SK-N-SH (cell line): ENCODE results near the gene CBX3. TPM values are rescaled to one million over a fixed set of nuclear protein-coding genes. Genes with fewer than 3 reads are reported as not detected.

ENCODE experiments used
- CTCF ChIA-PET: fragments of 300-600, 350-600 bp; formaldehyde crosslinking; extraction: SDS; loops from one replicate; lab custom pipeline; 2021; lab: Yijun Ruan, JAX
- POLR2A ChIA-PET: fragments of 350-600 bp; sonication (Branson Sonifier 250); formaldehyde crosslinking; extraction: SDS; loops from one replicate; lab custom pipeline; 2020; ENCODE audit warnings: antibody characterized with exemption, inconsistent platforms; lab: Yijun Ruan, JAX
- DNase-seq: peaks from one replicate; pipeline ENCODE4 v3.0.0; 2012
- H2AFZ ChIP-seq: fragments of 200-600 bp; sonication (generic); 2 replicates; pipeline ENCODE4 v1.8.1; 2016; ENCODE audit warnings: antibody characterized with exemption, mild to moderate bottlenecking, low read depth
- H3F3A ChIP-seq: fragments of 200-600 bp; sonication (generic); replicated peaks from 2 replicates; pipeline ENCODE3; 2016; ENCODE audit warnings: antibody characterized with exemption, mild to moderate bottlenecking; ENCODE audit not compliant: insufficient read depth
- H3K27ac ChIP-seq, 2 experiments: fragments of 200-500 bp in 1 of 2; fragments of 200-600 bp in 1 of 2; sonication (Bioruptor generic) in 1 of 2; sonication (generic), shearing (Covaris generic) in 1 of 2; 2 replicates each; pipeline versions ENCODE4 v1.5.1 to v1.6.1; 2014 to 2016; ENCODE audit warnings: low read depth in 2 of 2, inconsistent platforms in 1 of 2, low read length in 1 of 2, mild to moderate bottlenecking in 1 of 2, mixed read lengths in 1 of 2
- H3K27me3 ChIP-seq: fragments of 200-600 bp; sonication (generic), shearing (Covaris generic); 2 replicates; pipeline ENCODE4 v1.6.1; 2016; ENCODE audit warnings: mixed run types; ENCODE audit not compliant: insufficient read depth
- H3K36me3 ChIP-seq, 2 experiments: fragments of 200-500 bp in 1 of 2; fragments of 200-600 bp in 1 of 2; sonication (Bioruptor generic) in 1 of 2; sonication (generic) in 1 of 2; replicated peaks in 1 of 2; 2 replicates each; pipeline versions ENCODE3 to v1.5.1; 2014 to 2016; ENCODE audit warnings: low read length in 1 of 2, mild to moderate bottlenecking in 1 of 2; ENCODE audit not compliant: insufficient read depth in 2 of 2, control insufficient read depth in 1 of 2
- H3K4me1 ChIP-seq, 2 experiments: fragments of 200-500 bp in 1 of 2; fragments of 200-600 bp in 1 of 2; sonication (Bioruptor generic) in 1 of 2; sonication (generic), shearing (Covaris generic) in 1 of 2; 2 replicates each; pipeline versions ENCODE4 v1.5.1 to v1.6.1; 2014 to 2016; ENCODE audit warnings: low read depth in 1 of 2, low read length in 1 of 2, mixed run types in 1 of 2; ENCODE audit not compliant: insufficient read depth in 2 of 2, control insufficient read depth in 1 of 2
- H3K4me2 ChIP-seq: fragments of 200-600 bp; sonication (generic), shearing (Covaris generic); 2 replicates; pipeline ENCODE4 v1.6.1; 2017; ENCODE audit warnings: mixed run types
- H3K4me3 ChIP-seq, 2 experiments: fragments of 200-500 bp in 1 of 2; fragments of 200-600 bp in 1 of 2; sonication (Bioruptor generic) in 1 of 2; sonication (generic), shearing (Covaris generic) in 1 of 2; 2 replicates each; pipeline versions ENCODE4 v1.5.1 to v1.8.1; 2014 to 2016; ENCODE audit warnings: low read depth in 2 of 2, inconsistent platforms in 1 of 2, low read length in 1 of 2, mild to moderate bottlenecking in 1 of 2, mixed read lengths in 1 of 2, moderate library complexity in 1 of 2
- H3K79me2 ChIP-seq: fragments of 200-600 bp; sonication (generic); 2 replicates; pipeline ENCODE4 v1.8.1; 2017; ENCODE audit warnings: mild to moderate bottlenecking; ENCODE audit not compliant: insufficient read depth
- H3K9ac ChIP-seq: fragments of 200-600 bp; sonication (generic); 2 replicates; pipeline ENCODE4 v1.6.1; 2017; ENCODE audit warnings: mixed run types
- H3K9me2 ChIP-seq: fragments of 200-600 bp; sonication (generic); 2 replicates; pipeline ENCODE4 v1.6.1; 2017; ENCODE audit warnings: mixed run types
- H3K9me3 ChIP-seq: fragments of 200-600 bp; sonication (generic); 2 replicates; pipeline ENCODE4 v1.6.1; 2017; ENCODE audit warnings: mixed run types, mild to moderate bottlenecking, moderate library complexity
- H4K20me1 ChIP-seq: fragments of 200-600 bp; sonication (generic); 2 replicates; pipeline ENCODE4 v1.6.1; 2017; ENCODE audit warnings: mild to moderate bottlenecking, mixed run types; ENCODE audit not compliant: insufficient read depth
- CHD2 ChIP-seq: fragments of 150-350 bp; IDR thresholded peaks from 2 replicates; pipeline ENCODE4 v1.6.1; 2018; ENCODE audit warnings: low read length; ENCODE audit not compliant: partially characterized antibody
- CTCF ChIP-seq: fragments of 200-600 bp; sonication (generic); IDR thresholded peaks from 2 replicates; pipeline ENCODE4 v1.6.1; 2017; ENCODE audit warnings: antibody characterized with exemption, mild to moderate bottlenecking, moderate library complexity
- GATA2 ChIP-seq: sonication (generic); formaldehyde crosslinking; IDR thresholded peaks from 2 replicates; pipeline ENCODE4 v1.5.0; 2020; ENCODE audit warnings: mild to moderate bottlenecking, missing genetic modification reagents
- JUND ChIP-seq: IDR thresholded peaks from 2 replicates; pipeline ENCODE4 v1.4.0; 2012
- MXI1 ChIP-seq: IDR thresholded peaks from 2 replicates; pipeline ENCODE4 v1.6.1; 2012; ENCODE audit warnings: mild to moderate bottlenecking, low read depth, low read length, improper control_type of control experiment
- NFIC ChIP-seq: IDR thresholded peaks from 2 replicates; pipeline ENCODE4 v1.4.0; 2012; ENCODE audit warnings: borderline replicate concordance
- PBX3 ChIP-seq: IDR thresholded peaks from 2 replicates; pipeline ENCODE4; 2012
- POLR2AphosphoS5 ChIP-seq: IDR thresholded peaks from 2 replicates; pipeline ENCODE4 v1.6.1; 2012; ENCODE audit warnings: low read depth, low read length
- RAD21 ChIP-seq: IDR thresholded peaks from 2 replicates; pipeline ENCODE4 v1.6.1; 2012; ENCODE audit warnings: mild to moderate bottlenecking, low read length
- REST ChIP-seq: IDR thresholded peaks from 2 replicates; pipeline ENCODE4 v1.6.1; 2012; ENCODE audit warnings: mild to moderate bottlenecking, low read depth, low read length, moderate library complexity
- TCF12 ChIP-seq: IDR thresholded peaks from 2 replicates; pipeline ENCODE4 v1.4.0; 2012
- USF2 ChIP-seq: fragments of 150-350 bp; IDR thresholded peaks from 2 replicates; pipeline ENCODE4 v1.6.1; 2017; ENCODE audit warnings: antibody characterized with exemption, low read length, low read depth, borderline replicate concordance
- WGBS: methylation state at CpG from one replicate; pipeline ENCODE4 v1.1.6; 2017; ENCODE audit warnings: low lambda C conversion rate; 5-methylcytosine and 5-hydroxymethylcytosine counted together
- polyA plus RNA-seq, 3 experiments: library from polyadenylated mRNA; depleted of rRNA; stranded (reverse); fragments of >200 nt; gene quantifications; 2 replicates each; pipeline ENCODE4 v1.2.3, GENCODE V29; 2012

Gene CBX3
- polyA plus RNA-seq, 1 of the 3 experiments (the other 2 are of a cell fraction): 97.0 TPM

- ChIA-PET CTCF (interaction anchor here (1.0 to 11.3 kb wide), 6 partner anchors 8 to 179 kb away, joined by 3 to 260 read pairs (median 16); no protein-coding TSS in a partner anchor), POLR2A (interaction anchor here (2.5 to 3.7 kb wide), 2 partner anchors 9 to 10 kb away, joined by 15 to 51 read pairs; partner anchors contain the start of genes CBX3 and HNRNPA2B1)
- Histone ChIP-seq H3K27me3 (no peaks in the 10 kb centered on the region), H3K4me3 (no peak overlapping the region), H3K9me2 (no peaks in the 10 kb centered on the region), H3K9ac (no peak overlapping the region), H2AFZ (no peak overlapping the region), H3F3A (peaks cover 99% of the 10 kb centered on the region), H3K79me2 (peaks cover 71% of the 10 kb centered on the region), H3K4me2 (no peak overlapping the region), H3K27ac (peak overlapping the region in 1 of 2 experiments; percentile 11; a peak in 2 of 4 replicates), H3K4me1 (peaks cover 12 to 19% of the 10 kb centered on the region in 2 experiments; a peak in 3 of 4 replicates), H3K36me3 (peaks cover 83 to 94% of the 10 kb centered on the region in 2 experiments), H3K9me3 (no peaks in the 10 kb centered on the region), H4K20me1 (peaks cover 91% of the 10 kb centered on the region)
- WGBS: 71% methylated on average over 1 of the region's 1 CpG
- 0 out of 2 replicates have a peak, but pooled peaks have one; percentile 8 for TF ChIP-seq POLR2AphosphoS5
- TF ChIP-seq JUND: no peak; the same call in 1 of the 2 replicates
- DNase-seq: no peak
Observed at GRCh38 chr7:26190417-26190869, 11.1 kb upstream of the CBX3 start.

GRCh38 chr7:26191233-26191973, 10.1 kb upstream of the CBX3 start:
- H3K4me3 ChIP-seq: no peak overlapping the region
- TF ChIP-seq GATA2 (CRISPR knock-in tag) (no peak), NFIC (no peak), CHD2 (no peak), CTCF (no peak), TCF12 (no peak), REST (no peak), USF2 (no peak), PBX3 (no peak), MXI1 (no peak), RAD21 (no peak)

More at GRCh38 chr7:26191233-26191973, 10.1 kb upstream of the CBX3 start:
- Histone ChIP-seq H3K27ac (peak overlapping the region; percentile 11 to 44; a peak in 2 of 4 replicates), H4K20me1 (peaks cover 98% of the 10 kb centered on the region), H3K9ac (no peak overlapping the region), H2AFZ (no peak overlapping the region), H3K36me3 (peaks cover 90 to 99% of the 10 kb centered on the region in 2 experiments), H3K4me2 (no peak overlapping the region), H3K9me2 (no peaks in the 10 kb centered on the region), H3K9me3 (no peaks in the 10 kb centered on the region), H3K79me2 (peaks cover 81% of the 10 kb centered on the region), H3K27me3 (no peaks in the 10 kb centered on the region), H3F3A (peaks cover 100% of the 10 kb centered on the region), H3K4me1 (peaks cover 22 to 29% of the 10 kb centered on the region in 2 experiments)
- DNase-seq: no peak
- CTCF ChIA-PET: interaction anchor here (0.9 to 11.3 kb wide), 14 partner anchors 8 to 298 kb away, joined by 3 to 260 read pairs (median 4); partner anchors contain the start of gene NFE2L3
- POLR2A ChIA-PET: interaction anchor here (1.0 to 2.5 kb wide), 3 partner anchors 9 to 13 kb away, joined by 4 to 15 read pairs (median 6); partner anchors contain the start of genes CBX3 and HNRNPA2B1
- 91% methylated on average over 7 of the region's 7 CpGs for WGBS
